ENCODE results near the gene RASIP1. TPM values are rescaled to one million over a fixed set of nuclear protein-coding genes. Genes with fewer than 3 reads are reported as not detected.

Gene RASIP1
- total and polyA plus RNA-seq, 2 of the 8 experiments (the other 6 are each of a cell fraction or from before 2014, with no cell fraction given) = 9.3 to 11.4 TPM

DNA sequence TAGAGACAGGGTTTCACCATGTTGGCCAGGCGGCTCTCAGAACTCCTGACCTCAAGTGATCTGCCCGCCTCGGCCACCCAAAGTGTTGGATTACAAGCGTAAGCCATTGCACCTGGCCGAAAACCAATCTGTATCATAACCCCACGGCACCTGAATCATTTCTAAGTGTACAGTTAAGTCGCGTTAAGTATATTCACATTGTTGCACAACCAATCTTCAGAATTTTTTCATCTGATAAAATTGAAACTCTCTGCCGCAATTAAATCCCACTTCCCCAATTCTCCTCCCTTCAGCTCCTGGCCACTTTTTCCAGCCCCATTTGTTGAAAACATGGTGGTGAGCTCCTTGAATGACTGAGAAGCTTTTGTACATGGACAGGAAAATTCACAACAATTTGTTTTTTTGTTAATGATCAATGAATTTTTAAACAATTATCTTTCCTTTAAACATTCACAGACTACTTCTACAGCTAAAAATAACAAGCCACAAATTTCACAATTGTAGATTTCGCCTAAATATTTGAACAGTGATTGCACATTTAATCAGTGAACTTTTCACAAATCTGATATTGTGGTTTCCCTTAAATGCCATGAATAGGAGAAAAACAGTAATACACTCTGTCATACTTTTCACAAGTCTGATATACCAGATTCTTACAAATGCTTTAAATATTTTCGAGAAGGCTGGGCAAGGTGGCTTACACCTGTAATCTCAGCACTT, 28.7 kb upstream of the RASIP1 start:
- Histone ChIP-seq H3K4me2 (ENCODE audit: insufficient read depth in 1 of 2, low read depth in 2 of 2, low read length in 2 of 2) (no peak overlapping the region), H2BK20ac (ENCODE audit: low read length) (no peak overlapping the region), H3K56ac (replicated peaks; ENCODE audit: insufficient read length, low read depth, low read length) (no peak overlapping the region)
- TF ChIP-seq TEAD4 (IDR thresholded peaks at IDR 0.05; ENCODE audit: low read depth, low read length) = no peak
- TF ChIP-seq CEBPB (IDR thresholded peaks at IDR 0.05; ENCODE audit: low read depth, low read length) = no peak
- TF ChIP-seq SP2 (IDR thresholded peaks at IDR 0.05; ENCODE audit: low read length) = no peak
- TF ChIP-seq, protein P1, sequence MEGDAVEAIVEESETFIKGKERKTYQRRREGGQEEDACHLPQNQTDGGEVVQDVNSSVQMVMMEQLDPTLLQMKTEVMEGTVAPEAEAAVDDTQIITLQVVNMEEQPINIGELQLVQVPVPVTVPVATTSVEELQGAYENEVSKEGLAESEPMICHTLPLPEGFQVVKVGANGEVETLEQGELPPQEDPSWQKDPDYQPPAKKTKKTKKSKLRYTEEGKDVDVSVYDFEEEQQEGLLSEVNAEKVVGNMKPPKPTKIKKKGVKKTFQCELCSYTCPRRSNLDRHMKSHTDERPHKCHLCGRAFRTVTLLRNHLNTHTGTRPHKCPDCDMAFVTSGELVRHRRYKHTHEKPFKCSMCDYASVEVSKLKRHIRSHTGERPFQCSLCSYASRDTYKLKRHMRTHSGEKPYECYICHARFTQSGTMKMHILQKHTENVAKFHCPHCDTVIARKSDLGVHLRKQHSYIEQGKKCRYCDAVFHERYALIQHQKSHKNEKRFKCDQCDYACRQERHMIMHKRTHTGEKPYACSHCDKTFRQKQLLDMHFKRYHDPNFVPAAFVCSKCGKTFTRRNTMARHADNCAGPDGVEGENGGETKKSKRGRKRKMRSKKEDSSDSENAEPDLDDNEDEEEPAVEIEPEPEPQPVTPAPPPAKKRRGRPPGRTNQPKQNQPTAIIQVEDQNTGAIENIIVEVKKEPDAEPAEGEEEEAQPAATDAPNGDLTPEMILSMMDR (IDR thresholded peaks at IDR 0.05; ENCODE audit: control extremely low read depth in 1 of 3, insufficient read depth in 1 of 3, low read depth in 1 of 3, low read length in 3 of 3) = no peak
- no peak for TF ChIP-seq GABPA (IDR thresholded peaks at IDR 0.05; ENCODE audit: borderline replicate concordance, insufficient read depth, low read length)
- TF ChIP-seq CHD2 (IDR thresholded peaks at IDR 0.05; ENCODE audit: low read length) = no peak
- no peak for TF ChIP-seq ASH2L (IDR thresholded peaks at IDR 0.05; ENCODE audit: low read length)
- TF ChIP-seq, protein P2, sequence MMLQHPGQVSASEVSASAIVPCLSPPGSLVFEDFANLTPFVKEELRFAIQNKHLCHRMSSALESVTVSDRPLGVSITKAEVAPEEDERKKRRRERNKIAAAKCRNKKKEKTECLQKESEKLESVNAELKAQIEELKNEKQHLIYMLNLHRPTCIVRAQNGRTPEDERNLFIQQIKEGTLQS (IDR thresholded peaks at IDR 0.05; ENCODE audit: insufficient read depth, low read depth, low read length) = no peak
- TF ChIP-seq RAD21 (IDR thresholded peaks at IDR 0.05 in 1 of 2, conservative IDR thresholded peaks at IDR 0.05 in 1 of 2; ENCODE audit: low read depth in 2 of 2, low read length in 2 of 2) = no peak
- TF ChIP-seq HDAC6 (IDR thresholded peaks at IDR 0.05; ENCODE audit: low read depth, low read length) = no peak

More for the DNA sequence above, 28.7 kb upstream of the RASIP1 start:
- no peak overlapping the region for H2BK12ac ChIP-seq (ENCODE audit: low read depth, low read length)
- no peak for DNase-seq (ENCODE audit: low read depth in 1 of 2, low spot score in 2 of 2)
- H2BK15ac ChIP-seq (ENCODE audit: low read length) = no peak overlapping the region
- no peak overlapping the region for H3K18ac ChIP-seq (ENCODE audit: extremely low read depth, low read length)
- H2AFZ ChIP-seq (ENCODE audit: low read length) = no peak overlapping the region
- H3K4me3 ChIP-seq (ENCODE audit: extremely low read depth in 1 of 4, insufficient read depth in 2 of 4, low read depth in 3 of 4, low read length in 4 of 4) = no peak overlapping the region
- no peaks in the 10 kb centered on the region for H3K23me2 ChIP-seq (ENCODE audit: low read depth, low read length)
- FAIRE-seq = no peak
- no peak overlapping the region for H2AK5ac ChIP-seq (ENCODE audit: low read depth, low read length)
- no peak overlapping the region for H3K14ac ChIP-seq (ENCODE audit: insufficient read length)
- H3K4me1 ChIP-seq (replicated peaks in 1 of 4; ENCODE audit: control insufficient read depth in 3 of 4, insufficient read depth in 4 of 4, low read length in 3 of 4) = no peaks in the 10 kb centered on the region
- CTCF ChIA-PET (ENCODE audit: partially characterized antibody) = interaction anchor here (0.6 to 2.2 kb wide), 8 partner anchors 11 to 167 kb away, joined by 3 to 8 read pairs (median 4); no protein-coding TSS in a partner anchor
- H4K5ac ChIP-seq (ENCODE audit: insufficient read length, low read depth, low read length) = no peak overlapping the region
- H3K79me2 ChIP-seq (ENCODE audit: control insufficient read depth in 1 of 2, insufficient read depth in 2 of 2, low read length in 2 of 2) = no peaks in the 10 kb centered on the region
- H3K79me1 ChIP-seq (ENCODE audit: low read depth, low read length) = no peaks in the 10 kb centered on the region
- H3K9ac ChIP-seq (replicated peaks in 1 of 4; ENCODE audit: extremely low read depth in 1 of 4, low read depth in 3 of 4, low read length in 3 of 4) = no peak overlapping the region
- POLR2A ChIA-PET (ENCODE audit: partially characterized antibody) = interaction anchor here (0.7 to 5.0 kb wide), 7 partner anchors 10 to 123 kb away, joined by 3 to 39 read pairs (median 6); partner anchors contain the start of genes CA11 and FUT2
- H3K23ac ChIP-seq (ENCODE audit: insufficient read length) = no peak overlapping the region
- no peak overlapping the region; the same call in 1 of the 2 replicates for H4K8ac ChIP-seq (ENCODE audit: extremely low read depth, insufficient read depth, low read length)
- no peaks in the 10 kb centered on the region for H3K27me3 ChIP-seq (replicated peaks in 1 of 4; ENCODE audit: control insufficient read depth in 3 of 4, extremely low read depth in 1 of 4, insufficient read depth in 3 of 4, low read length in 3 of 4)
- no peak overlapping the region for H2BK120ac ChIP-seq (replicated peaks; ENCODE audit: low read depth, low read length)
- no peak overlapping the region for H4K91ac ChIP-seq (replicated peaks; ENCODE audit: insufficient read length, low read length)
- no peak overlapping the region for H2BK5ac ChIP-seq (ENCODE audit: low read depth, low read length)
- H3K4ac ChIP-seq (replicated peaks; ENCODE audit: insufficient read length, low read depth, low read length) = no peak overlapping the region
- no peaks in the 10 kb centered on the region for H3K36me3 ChIP-seq (ENCODE audit: control insufficient read depth in 2 of 4, insufficient read depth in 4 of 4, low read length in 3 of 4)
- no peaks in the 10 kb centered on the region for H4K20me1 ChIP-seq (replicated peaks in 1 of 2; ENCODE audit: control insufficient read depth in 1 of 2, insufficient read depth in 2 of 2, low read length in 2 of 2)
- H3K27ac ChIP-seq (ENCODE audit: low read depth, low read length) = no peak overlapping the region
- 89% methylated on average over 11 of the region's 11 CpGs; no CpG with 5 or more reads in 1 of the 2 experiments for WGBS, 2 experiments (ENCODE audit: extremely low coverage in 1 of 2, insufficient coverage in 1 of 2, insufficient read length in 1 of 2, insufficient replicate concordance in 2 of 2, low coverage in 1 of 2, low lambda C conversion rate in 2 of 2, missing lambda C conversion rate in 1 of 2)
- H3K9me3 ChIP-seq (ENCODE audit: insufficient read depth in 2 of 2, low read depth in 1 of 2, low read length in 1 of 2) = no peaks in the 10 kb centered on the region

Measured in H1 (cell line).